Stimulated activated naive B cell treated with anti-CD40 and anti-IgM and Interleukin-4, amounts not matched to agents 10 μg/mL and 1 μg/mL and 100 μg/mL, for 72 hours (primary cell): ENCODE results near the gene ZCCHC24.

Experiments used
- ATAC-seq, 2 donors: fragments of 150-1000 bp; cut with Tn5 transposase; replicated peaks; 2 replicates each; pipeline ENCODE4 v1.10.0; 2021; ENCODE audit warnings: moderate library complexity in 1 of 2
- DNase-seq: peaks from one replicate; pipeline ENCODE4 v3.0.0; 2021
- H3K27ac Mint-ChIP-seq: one replicate; pipeline ENCODE4 v1.8.0; 2022; ENCODE audit warnings: mild to moderate bottlenecking, mixed read lengths
- H3K27me3 Mint-ChIP-seq, 2 donors: one replicate each; pipeline ENCODE4 v1.8.0; 2022; ENCODE audit warnings: mixed read lengths in 2 of 2
- H3K36me3 Mint-ChIP-seq, 2 donors: one replicate each; pipeline ENCODE4 v1.8.0; 2022; ENCODE audit warnings: mixed read lengths in 2 of 2, mild to moderate bottlenecking in 1 of 2
- H3K4me1 Mint-ChIP-seq, 2 donors: one replicate each; pipeline ENCODE4 v1.8.0; 2022; ENCODE audit warnings: mixed read lengths in 2 of 2, mild to moderate bottlenecking in 1 of 2
- H3K4me3 Mint-ChIP-seq, 2 donors: one replicate each; pipeline ENCODE4 v1.8.0; 2022; ENCODE audit warnings: mild to moderate bottlenecking in 2 of 2, mixed read lengths in 2 of 2, moderate library complexity in 1 of 2
- H3K9me3 Mint-ChIP-seq, 2 donors: one replicate each; pipeline ENCODE4 v1.8.0; 2022; ENCODE audit warnings: mixed read lengths in 2 of 2, mild to moderate bottlenecking in 1 of 2

Gene ZCCHC24

GRCh38 chr10:79402625-79402946, 42.8 kb downstream of the ZCCHC24 start:
- Mint-ChIP-seq H3K9me3 (no peaks in the 10 kb centered on the region), H3K27ac (no peak overlapping the region), H3K36me3 (no peaks in the 10 kb centered on the region), H3K27me3 (peaks cover 24 to 35% of the 10 kb centered on the region in 2 donors), H3K4me3 (no peak overlapping the region), H3K4me1 (peaks cover 7 to 14% of the 10 kb centered on the region in 2 donors)
- ATAC-seq = no peak
- no peak for DNase-seq

- DNase-seq (no peak), ATAC-seq (no peak)
- H3K27me3 Mint-ChIP-seq = peaks cover 24 to 36% of the 10 kb centered on the region in 2 donors
- peaks cover 4 to 14% of the 10 kb centered on the region in 2 donors for H3K4me1 Mint-ChIP-seq
- no peak overlapping the region for H3K4me3 Mint-ChIP-seq
- H3K9me3 Mint-ChIP-seq = no peaks in the 10 kb centered on the region
- no peaks in the 10 kb centered on the region for H3K36me3 Mint-ChIP-seq
- H3K27ac Mint-ChIP-seq = no peak overlapping the region
Measured at GRCh38 chr10:79401015-79401921, 44.2 kb downstream of the ZCCHC24 start.

GRCh38 chr10:79400146-79401004, 45.0 kb downstream of the ZCCHC24 start:
- no peak overlapping the region for H3K4me3 Mint-ChIP-seq
- no peak overlapping the region for H3K27ac Mint-ChIP-seq
- H3K9me3 Mint-ChIP-seq = peaks cover 0 to 2% of the 10 kb centered on the region in 2 donors
- DNase-seq = peak; percentile 18
- peak; percentile 60 to 77 for ATAC-seq
- H3K36me3 Mint-ChIP-seq = no peaks in the 10 kb centered on the region
- H3K4me1 Mint-ChIP-seq = peaks cover 4 to 14% of the 10 kb centered on the region in 2 donors
- H3K27me3 Mint-ChIP-seq = peaks cover 17 to 36% of the 10 kb centered on the region in 2 donors

- Mint-ChIP-seq H3K36me3 (no peaks in the 10 kb centered on the region), H3K9me3 (peaks cover 0 to 2% of the 10 kb centered on the region in 2 donors), H3K27ac (no peak overlapping the region), H3K27me3 (peaks cover 9 to 29% of the 10 kb centered on the region in 2 donors), H3K4me1 (peaks cover 4 to 14% of the 10 kb centered on the region in 2 donors), H3K4me3 (no peak overlapping the region)
- DNase-seq (no peak), ATAC-seq (peak in 1 of 2 donors; percentile 46)
Measured at GRCh38 chr10:79399223-79399831, 46.1 kb downstream of the ZCCHC24 start.

- Mint-ChIP-seq H3K4me3 (no peak overlapping the region), H3K27me3 (peaks cover 5 to 23% of the 10 kb centered on the region in 2 donors), H3K9me3 (peaks cover 0 to 2% of the 10 kb centered on the region in 2 donors), H3K4me1 (peaks cover 2 to 14% of the 10 kb centered on the region in 2 donors), H3K36me3 (no peaks in the 10 kb centered on the region), H3K27ac (no peak overlapping the region)
- DNase-seq (no peak), ATAC-seq (no peak)
Measured at GRCh38 chr10:79398642-79399041, 46.8 kb downstream of the ZCCHC24 start.

GRCh38 chr10:79397575-79398303, 47.7 kb downstream of the ZCCHC24 start:
- Mint-ChIP-seq H3K27me3 (peaks cover 0 to 14% of the 10 kb centered on the region in 2 donors), H3K4me1 (peaks cover 2 to 8% of the 10 kb centered on the region in 2 donors), H3K4me3 (no peak overlapping the region), H3K27ac (no peak overlapping the region), H3K9me3 (peaks cover 0 to 2% of the 10 kb centered on the region in 2 donors), H3K36me3 (no peaks in the 10 kb centered on the region)
- ATAC-seq (no peak), DNase-seq (no peak)

- Mint-ChIP-seq H3K36me3 (no peaks in the 10 kb centered on the region), H3K27me3 (peaks cover 0 to 11% of the 10 kb centered on the region in 2 donors), H3K4me1 (peaks cover 2 to 8% of the 10 kb centered on the region in 2 donors), H3K27ac (no peak overlapping the region), H3K9me3 (peaks cover 0 to 2% of the 10 kb centered on the region in 2 donors), H3K4me3 (no peak overlapping the region)
- DNase-seq = no peak
- ATAC-seq = no peak
Measured at GRCh38 chr10:79397051-79397450, 48.4 kb downstream of the ZCCHC24 start.

GRCh38 chr10:79396520-79396919, 48.9 kb downstream of the ZCCHC24 start:
- Mint-ChIP-seq H3K27ac (no peak overlapping the region), H3K27me3 (peaks cover 0 to 11% of the 10 kb centered on the region in 2 donors), H3K36me3 (no peaks in the 10 kb centered on the region), H3K4me1 (peaks cover 2 to 8% of the 10 kb centered on the region in 2 donors), H3K9me3 (peaks cover 0 to 2% of the 10 kb centered on the region in 2 donors), H3K4me3 (no peak overlapping the region)
- ATAC-seq (no peak), DNase-seq (no peak)

GRCh38 chr10:79394664-79395063, 50.8 kb downstream of the ZCCHC24 start:
- ATAC-seq = no peak
- Mint-ChIP-seq H3K36me3 (peaks cover 0 to 2% of the 10 kb centered on the region in 2 donors), H3K27me3 (peaks cover 0 to 14% of the 10 kb centered on the region in 2 donors), H3K9me3 (peaks cover 0 to 2% of the 10 kb centered on the region in 2 donors), H3K4me1 (peaks cover 9 to 12% of the 10 kb centered on the region in 2 donors), H3K27ac (no peak overlapping the region), H3K4me3 (no peak overlapping the region)
- DNase-seq = no peak

GRCh38 chr10:79393924-79394610, 51.4 kb downstream of the ZCCHC24 start:
- Mint-ChIP-seq H3K27me3 (peaks cover 0 to 9% of the 10 kb centered on the region in 2 donors), H3K4me1 (peaks cover 9 to 10% of the 10 kb centered on the region in 2 donors), H3K4me3 (no peak overlapping the region), H3K27ac (no peak overlapping the region), H3K36me3 (peaks cover 0 to 2% of the 10 kb centered on the region in 2 donors), H3K9me3 (peaks cover 0 to 2% of the 10 kb centered on the region in 2 donors)
- DNase-seq (no peak), ATAC-seq (no peak)

- no peak overlapping the region for H3K4me3 Mint-ChIP-seq
- H3K36me3 Mint-ChIP-seq = peaks cover 0 to 2% of the 10 kb centered on the region in 2 donors
- H3K4me1 Mint-ChIP-seq = peaks cover 16 to 17% of the 10 kb centered on the region in 2 donors
- peaks cover 0 to 9% of the 10 kb centered on the region in 2 donors for H3K27me3 Mint-ChIP-seq
- DNase-seq (no peak), ATAC-seq (no peak)
- no peak overlapping the region for H3K27ac Mint-ChIP-seq
- peaks cover 0 to 2% of the 10 kb centered on the region in 2 donors for H3K9me3 Mint-ChIP-seq
Measured at GRCh38 chr10:79393221-79393923, 52.1 kb downstream of the ZCCHC24 start.

GRCh38 chr10:79392506-79393176, 52.8 kb downstream of the ZCCHC24 start:
- H3K4me1 Mint-ChIP-seq = peaks cover 17 to 18% of the 10 kb centered on the region in 2 donors
- H3K27ac Mint-ChIP-seq = peak overlapping the region; percentile 4
- H3K9me3 Mint-ChIP-seq = peaks cover 0 to 2% of the 10 kb centered on the region in 2 donors
- peaks cover 0 to 2% of the 10 kb centered on the region in 2 donors for H3K36me3 Mint-ChIP-seq
- DNase-seq (no peak), ATAC-seq (no peak)
- peaks cover 0 to 7% of the 10 kb centered on the region in 2 donors for H3K27me3 Mint-ChIP-seq
- H3K4me3 Mint-ChIP-seq = no peak overlapping the region
